Measurements from ENCODE around the gene DCLK1. TPM values are rescaled to one million over a fixed set of nuclear protein-coding genes. Genes with fewer than 3 reads are reported as not detected.

DCLK1 gene
- total RNA-seq, 1 donor from 2014 or later, result 7.9 TPM

GRCh38 chr13:35733827-35734226 is 397.4 kb downstream of the DCLK1 start:
- H3K4me3 Mint-ChIP-seq (ENCODE audit: unreplicated experiment), result no peak overlapping the region
- H3K4me1 Mint-ChIP-seq (ENCODE audit: low read depth), result no peaks in the 10 kb centered on the region
- no peak for DNase-seq (ENCODE audit: low spot score)
- H3K27ac Mint-ChIP-seq (ENCODE audit: unreplicated experiment), result no peak overlapping the region
- no peaks in the 10 kb centered on the region for H3K9me3 Mint-ChIP-seq (ENCODE audit: low read depth)
- TF ChIP-seq, protein P1, sequence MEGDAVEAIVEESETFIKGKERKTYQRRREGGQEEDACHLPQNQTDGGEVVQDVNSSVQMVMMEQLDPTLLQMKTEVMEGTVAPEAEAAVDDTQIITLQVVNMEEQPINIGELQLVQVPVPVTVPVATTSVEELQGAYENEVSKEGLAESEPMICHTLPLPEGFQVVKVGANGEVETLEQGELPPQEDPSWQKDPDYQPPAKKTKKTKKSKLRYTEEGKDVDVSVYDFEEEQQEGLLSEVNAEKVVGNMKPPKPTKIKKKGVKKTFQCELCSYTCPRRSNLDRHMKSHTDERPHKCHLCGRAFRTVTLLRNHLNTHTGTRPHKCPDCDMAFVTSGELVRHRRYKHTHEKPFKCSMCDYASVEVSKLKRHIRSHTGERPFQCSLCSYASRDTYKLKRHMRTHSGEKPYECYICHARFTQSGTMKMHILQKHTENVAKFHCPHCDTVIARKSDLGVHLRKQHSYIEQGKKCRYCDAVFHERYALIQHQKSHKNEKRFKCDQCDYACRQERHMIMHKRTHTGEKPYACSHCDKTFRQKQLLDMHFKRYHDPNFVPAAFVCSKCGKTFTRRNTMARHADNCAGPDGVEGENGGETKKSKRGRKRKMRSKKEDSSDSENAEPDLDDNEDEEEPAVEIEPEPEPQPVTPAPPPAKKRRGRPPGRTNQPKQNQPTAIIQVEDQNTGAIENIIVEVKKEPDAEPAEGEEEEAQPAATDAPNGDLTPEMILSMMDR (IDR thresholded peaks at IDR 0.05), result no peak
- H3K27me3 Mint-ChIP-seq (ENCODE audit: low read depth), result no peaks in the 10 kb centered on the region
- H3K36me3 Mint-ChIP-seq (ENCODE audit: low read depth), result no peaks in the 10 kb centered on the region

- DNase-seq (ENCODE audit: low spot score), result no peak
- no peaks in the 10 kb centered on the region for H3K4me1 Mint-ChIP-seq (ENCODE audit: low read depth)
- TF ChIP-seq, protein P1 (IDR thresholded peaks at IDR 0.05), result no peak
- H3K27me3 Mint-ChIP-seq (ENCODE audit: low read depth), result no peaks in the 10 kb centered on the region
- H3K4me3 Mint-ChIP-seq (ENCODE audit: unreplicated experiment), result no peak overlapping the region
- no peaks in the 10 kb centered on the region for H3K36me3 Mint-ChIP-seq (ENCODE audit: low read depth)
- H3K27ac Mint-ChIP-seq (ENCODE audit: unreplicated experiment), result no peak overlapping the region
- no peaks in the 10 kb centered on the region for H3K9me3 Mint-ChIP-seq (ENCODE audit: low read depth)
These were observed 398.6 kb downstream of the DCLK1 start for GRCh38 chr13:35732565-35732964.

GRCh38 chr13:35731471-35731870 is 399.7 kb downstream of the DCLK1 start:
- Mint-ChIP-seq H3K9me3 (ENCODE audit: low read depth) (no peaks in the 10 kb centered on the region), H3K4me3 (ENCODE audit: unreplicated experiment) (no peak overlapping the region), H3K27ac (ENCODE audit: unreplicated experiment) (no peak overlapping the region), H3K4me1 (ENCODE audit: low read depth) (no peaks in the 10 kb centered on the region), H3K36me3 (ENCODE audit: low read depth) (no peaks in the 10 kb centered on the region), H3K27me3 (ENCODE audit: low read depth) (no peaks in the 10 kb centered on the region)
- no peak for DNase-seq (ENCODE audit: low spot score)
- TF ChIP-seq, protein P1 (IDR thresholded peaks at IDR 0.05), result no peak

- Mint-ChIP-seq H3K9me3 (ENCODE audit: low read depth) (no peaks in the 10 kb centered on the region), H3K27ac (ENCODE audit: unreplicated experiment) (no peak overlapping the region), H3K4me1 (ENCODE audit: low read depth) (peaks cover under 1% of the 10 kb centered on the region), H3K36me3 (ENCODE audit: low read depth) (no peaks in the 10 kb centered on the region), H3K27me3 (ENCODE audit: low read depth) (no peaks in the 10 kb centered on the region), H3K4me3 (ENCODE audit: unreplicated experiment) (no peak overlapping the region)
- DNase-seq (ENCODE audit: low spot score), result no peak
- TF ChIP-seq, protein P1 (IDR thresholded peaks at IDR 0.05), result no peak
These were observed 401.1 kb downstream of the DCLK1 start for GRCh38 chr13:35729926-35730627.

DNA sequence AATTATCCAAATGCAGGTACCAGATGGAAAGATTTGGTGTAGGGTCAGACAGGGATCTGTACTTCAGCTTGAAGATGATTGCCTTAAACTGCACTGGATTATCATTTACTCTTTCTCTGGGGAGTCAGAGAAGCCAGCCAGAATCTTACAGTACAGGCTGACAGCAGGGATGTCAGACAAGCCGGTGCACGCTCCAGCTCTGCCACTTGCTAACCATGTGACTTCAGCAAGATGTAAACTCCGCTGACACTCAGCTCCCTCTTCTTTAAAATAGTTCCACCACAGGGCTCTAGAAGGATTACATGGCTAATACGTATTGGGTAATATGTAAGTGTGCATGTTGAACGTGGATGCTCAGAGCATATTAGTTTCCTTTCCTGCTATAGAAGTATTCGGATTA is 403.3 kb downstream of the DCLK1 start:
- Mint-ChIP-seq H3K27ac (ENCODE audit: unreplicated experiment) (no peak overlapping the region), H3K4me3 (ENCODE audit: unreplicated experiment) (no peak overlapping the region), H3K36me3 (ENCODE audit: low read depth) (no peaks in the 10 kb centered on the region), H3K4me1 (ENCODE audit: low read depth) (peaks cover 16% of the 10 kb centered on the region), H3K9me3 (ENCODE audit: low read depth) (no peaks in the 10 kb centered on the region), H3K27me3 (ENCODE audit: low read depth) (no peaks in the 10 kb centered on the region)
- no peak for DNase-seq (ENCODE audit: low spot score)
- TF ChIP-seq, protein P1 (IDR thresholded peaks at IDR 0.05), result no peak
